Measurements from ENCODE around the gene EFCAB9. TPM values are rescaled to one million over a fixed set of nuclear protein-coding genes. Genes with fewer than 3 reads are reported as not detected.

EFCAB9 gene
- polyA plus RNA-seq, 3 donors, result not detected

DNA sequence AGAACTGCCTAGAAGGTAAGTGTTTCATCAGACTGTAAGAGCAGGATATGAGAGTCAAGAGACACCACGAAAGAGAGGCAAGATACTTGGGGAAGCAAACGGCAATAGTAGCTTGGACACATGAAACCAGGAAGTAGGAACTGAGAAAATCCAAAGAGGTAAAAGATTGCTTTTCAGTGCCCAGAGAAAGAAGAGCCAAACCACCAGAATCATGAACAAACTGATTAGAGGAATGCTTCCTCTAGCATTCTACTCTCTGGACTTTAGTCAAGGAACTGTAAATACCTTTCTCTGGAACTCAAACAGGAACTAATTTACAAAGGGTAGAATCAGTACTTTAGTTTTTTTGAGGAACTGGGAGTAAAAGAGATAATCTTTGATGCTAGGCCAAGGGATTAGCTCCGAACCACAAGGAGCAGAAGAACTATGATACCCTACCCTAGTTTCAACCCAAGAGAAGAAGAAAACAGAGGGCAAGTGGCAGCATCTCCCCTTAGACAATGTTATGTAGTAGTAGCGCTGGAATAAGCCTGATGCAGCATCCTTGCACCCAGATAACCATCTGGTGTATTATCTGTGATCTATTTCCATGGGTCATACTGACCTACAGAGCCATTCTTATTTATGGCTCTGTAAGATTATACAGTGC, 41.3 kb downstream of the EFCAB9 start:
- H3K9ac ChIP-seq (ENCODE audit: insufficient read depth, low read length, poor library complexity, severe bottlenecking), result no peak overlapping the region
- H3K36me3 ChIP-seq (replicated peaks in 1 of 2; ENCODE audit: control insufficient read depth in 1 of 2, insufficient read depth in 2 of 2, low read length in 2 of 2), result peaks cover 5 to 31% of the 10 kb centered on the region in 2 donors
- DNase-seq, result peak; percentile 7 to 17 (median 16)
- peak overlapping the region; percentile 27 for H2AFZ ChIP-seq (ENCODE audit: insufficient read depth, low read depth, low read length, poor library complexity, severe bottlenecking)
- H3K4me1 Mint-ChIP-seq, result peaks cover 23% of the 10 kb centered on the region
- intact Hi-C loops (cut with micrococcal nuclease), result no loop called here
- H3K4me1 ChIP-seq (ENCODE audit: control insufficient read depth in 1 of 2, insufficient read depth in 2 of 2, low read length in 2 of 2), result peaks cover 13 to 17% of the 10 kb centered on the region in 2 donors
- H3K4me3 Mint-ChIP-seq, result no peak overlapping the region
- peak overlapping the region in 5 of 7 donors; percentile 36 to 78 (median 48) for H3K27ac Mint-ChIP-seq
- no peak overlapping the region for H3K4me2 ChIP-seq (replicated peaks; ENCODE audit: extremely low read depth, low read length, poor library complexity, severe bottlenecking)
- peaks cover 28 to 37% of the 10 kb centered on the region in 2 donors for H3K36me3 Mint-ChIP-seq
- no peaks in the 10 kb centered on the region for H3K9me3 ChIP-seq (replicated peaks in 1 of 2; ENCODE audit: control insufficient read depth in 1 of 2, insufficient read depth in 1 of 2, low read length in 2 of 2)
- no peaks in the 10 kb centered on the region for H3K27me3 Mint-ChIP-seq (ENCODE audit: low read depth in 3 of 3)
- no peak overlapping the region for H3K4me3 ChIP-seq (replicated peaks in 1 of 3; ENCODE audit: low read depth in 2 of 3, low read length in 3 of 3)
- H4K20me1 ChIP-seq (ENCODE audit: insufficient read depth, low read length), result no peaks in the 10 kb centered on the region
- H3K79me2 ChIP-seq (ENCODE audit: insufficient read depth, low read length), result no peaks in the 10 kb centered on the region
- no peaks in the 10 kb centered on the region for H3K9me3 Mint-ChIP-seq
- 0% methylated on average over 1 of the region's 4 CpGs for WGBS (ENCODE audit: insufficient coverage)
- TF ChIP-seq, protein P1, sequence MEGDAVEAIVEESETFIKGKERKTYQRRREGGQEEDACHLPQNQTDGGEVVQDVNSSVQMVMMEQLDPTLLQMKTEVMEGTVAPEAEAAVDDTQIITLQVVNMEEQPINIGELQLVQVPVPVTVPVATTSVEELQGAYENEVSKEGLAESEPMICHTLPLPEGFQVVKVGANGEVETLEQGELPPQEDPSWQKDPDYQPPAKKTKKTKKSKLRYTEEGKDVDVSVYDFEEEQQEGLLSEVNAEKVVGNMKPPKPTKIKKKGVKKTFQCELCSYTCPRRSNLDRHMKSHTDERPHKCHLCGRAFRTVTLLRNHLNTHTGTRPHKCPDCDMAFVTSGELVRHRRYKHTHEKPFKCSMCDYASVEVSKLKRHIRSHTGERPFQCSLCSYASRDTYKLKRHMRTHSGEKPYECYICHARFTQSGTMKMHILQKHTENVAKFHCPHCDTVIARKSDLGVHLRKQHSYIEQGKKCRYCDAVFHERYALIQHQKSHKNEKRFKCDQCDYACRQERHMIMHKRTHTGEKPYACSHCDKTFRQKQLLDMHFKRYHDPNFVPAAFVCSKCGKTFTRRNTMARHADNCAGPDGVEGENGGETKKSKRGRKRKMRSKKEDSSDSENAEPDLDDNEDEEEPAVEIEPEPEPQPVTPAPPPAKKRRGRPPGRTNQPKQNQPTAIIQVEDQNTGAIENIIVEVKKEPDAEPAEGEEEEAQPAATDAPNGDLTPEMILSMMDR (IDR thresholded peaks at IDR 0.05), result no peak
- peak overlapping the region in 1 of 2 donors; percentile 56 for H3K27ac ChIP-seq (ENCODE audit: low read depth in 1 of 2, low read length in 2 of 2)
- no peaks in the 10 kb centered on the region for H3K27me3 ChIP-seq (ENCODE audit: control insufficient read depth in 2 of 2, insufficient read depth in 2 of 2, low read length in 2 of 2)

DNA sequence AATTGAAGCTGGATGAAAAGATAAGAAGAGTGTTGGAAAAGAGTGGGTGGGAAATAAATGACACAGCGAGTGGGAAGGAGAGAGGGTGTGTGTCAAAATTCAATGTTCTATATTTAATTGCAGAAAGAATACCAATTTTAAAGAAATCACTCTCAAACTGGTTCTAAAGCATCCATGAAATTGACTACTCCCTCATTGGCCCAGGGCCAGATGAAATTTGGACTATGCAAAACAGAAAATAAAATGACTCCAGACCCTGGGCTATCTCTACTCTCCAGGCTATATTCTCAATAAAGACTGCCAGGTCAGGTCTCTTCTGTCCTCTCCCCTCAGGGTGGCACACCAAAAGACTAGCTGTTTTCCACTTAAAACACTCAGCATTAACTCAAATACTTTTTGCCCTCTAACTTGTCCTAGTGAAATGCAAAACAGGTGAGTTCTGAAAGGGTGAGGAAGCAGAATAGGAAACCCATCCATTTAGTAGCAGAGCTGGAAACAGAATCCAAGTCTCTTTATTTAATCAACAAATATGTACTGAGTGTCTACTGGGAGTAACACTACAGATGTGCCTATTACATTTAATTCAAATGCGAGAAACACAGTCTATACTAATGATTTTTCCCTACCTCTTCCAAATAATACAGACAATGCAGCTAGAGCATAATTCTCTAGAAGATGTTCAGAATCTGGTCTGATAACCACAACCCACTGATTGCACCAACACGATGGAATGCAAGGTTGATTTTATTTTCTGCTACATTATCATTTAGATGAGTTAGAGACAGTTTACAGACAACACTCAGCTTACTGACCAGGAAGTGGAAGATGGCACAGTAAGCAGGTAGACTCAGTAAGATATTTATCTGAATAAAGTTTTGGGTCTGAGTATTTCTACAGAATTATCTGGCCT, 42.1 kb downstream of the EFCAB9 start:
- no peak overlapping the region for H3K4me2 ChIP-seq (replicated peaks; ENCODE audit: extremely low read depth, low read length, poor library complexity, severe bottlenecking)
- H2AFZ ChIP-seq (ENCODE audit: insufficient read depth, low read depth, low read length, poor library complexity, severe bottlenecking), result no peak overlapping the region
- no peak overlapping the region for H3K4me3 Mint-ChIP-seq
- intact Hi-C loops (cut with micrococcal nuclease), result no loop called here
- no peak overlapping the region for H3K27ac ChIP-seq (ENCODE audit: low read depth in 1 of 2, low read length in 2 of 2)
- DNase-seq, result no peak
- no peak overlapping the region for H3K9ac ChIP-seq (ENCODE audit: insufficient read depth, low read length, poor library complexity, severe bottlenecking)
- no peaks in the 10 kb centered on the region for H3K27me3 ChIP-seq (ENCODE audit: control insufficient read depth in 2 of 2, insufficient read depth in 2 of 2, low read length in 2 of 2)
- H3K79me2 ChIP-seq (ENCODE audit: insufficient read depth, low read length), result no peaks in the 10 kb centered on the region
- no peak overlapping the region for H3K4me3 ChIP-seq (replicated peaks in 1 of 3; ENCODE audit: low read depth in 2 of 3, low read length in 3 of 3)
- no CpG with 5 or more reads among the region's 3 CpGs for WGBS (ENCODE audit: insufficient coverage)
- no peaks in the 10 kb centered on the region for H3K9me3 Mint-ChIP-seq
- no peaks in the 10 kb centered on the region for H3K9me3 ChIP-seq (replicated peaks in 1 of 2; ENCODE audit: control insufficient read depth in 1 of 2, insufficient read depth in 1 of 2, low read length in 2 of 2)
- no peaks in the 10 kb centered on the region for H4K20me1 ChIP-seq (ENCODE audit: insufficient read depth, low read length)
- peak overlapping the region in 2 of 7 donors; percentile 17 to 48 for H3K27ac Mint-ChIP-seq
- peaks cover 22 to 28% of the 10 kb centered on the region in 2 donors for H3K36me3 Mint-ChIP-seq
- no peaks in the 10 kb centered on the region for H3K27me3 Mint-ChIP-seq (ENCODE audit: low read depth in 3 of 3)
- H3K36me3 ChIP-seq (replicated peaks in 1 of 2; ENCODE audit: control insufficient read depth in 1 of 2, insufficient read depth in 2 of 2, low read length in 2 of 2), result peaks cover 4 to 24% of the 10 kb centered on the region in 2 donors
- TF ChIP-seq, protein P1 (IDR thresholded peaks at IDR 0.05), result no peak
- H3K4me1 ChIP-seq (ENCODE audit: control insufficient read depth in 1 of 2, insufficient read depth in 2 of 2, low read length in 2 of 2), result peaks cover 13 to 17% of the 10 kb centered on the region in 2 donors
- peaks cover 23% of the 10 kb centered on the region for H3K4me1 Mint-ChIP-seq

All from CD14-positive monocyte (primary cell).